Ishikawa (cell line): ENCODE results near the gene UQCC2.

Source experiments
- CEBPB ChIP-seq: IDR thresholded peaks from 2 replicates; pipeline ENCODE4 v1.6.1; 2012
- CREB1 ChIP-seq: IDR thresholded peaks from 2 replicates; pipeline ENCODE4 v1.6.1; 2012; ENCODE audit warnings: low read depth
- EGR1 ChIP-seq: IDR thresholded peaks from 2 replicates; pipeline ENCODE4 v1.6.1; 2012
- EP300 ChIP-seq: IDR thresholded peaks from 2 replicates; pipeline ENCODE4 v1.6.1; 2012; ENCODE audit warnings: borderline replicate concordance
- FOXM1 ChIP-seq: IDR thresholded peaks from 2 replicates; pipeline ENCODE4 v1.6.1; 2012; ENCODE audit warnings: low read depth, borderline replicate concordance
- MAX ChIP-seq: IDR thresholded peaks from 2 replicates; pipeline ENCODE4 v1.6.1; 2012
- NFIC ChIP-seq: IDR thresholded peaks from 2 replicates; pipeline ENCODE4 v1.6.1; 2012
- RAD21 ChIP-seq: IDR thresholded peaks from 2 replicates; pipeline ENCODE4 v1.6.1; 2012; ENCODE audit warnings: low read depth
- TAF1 ChIP-seq: IDR thresholded peaks from 2 replicates; pipeline ENCODE4 v1.6.1; 2012; ENCODE audit warnings: low read depth, mild to moderate bottlenecking
- TEAD4 ChIP-seq: IDR thresholded peaks from 2 replicates; pipeline ENCODE4 v1.6.1; 2012
- USF1 ChIP-seq: IDR thresholded peaks from 2 replicates; pipeline ENCODE4 v1.6.1; 2012
- YY1 ChIP-seq: IDR thresholded peaks from 2 replicates; pipeline ENCODE4 v1.6.1; 2012; ENCODE audit warnings: low read depth

DNA sequence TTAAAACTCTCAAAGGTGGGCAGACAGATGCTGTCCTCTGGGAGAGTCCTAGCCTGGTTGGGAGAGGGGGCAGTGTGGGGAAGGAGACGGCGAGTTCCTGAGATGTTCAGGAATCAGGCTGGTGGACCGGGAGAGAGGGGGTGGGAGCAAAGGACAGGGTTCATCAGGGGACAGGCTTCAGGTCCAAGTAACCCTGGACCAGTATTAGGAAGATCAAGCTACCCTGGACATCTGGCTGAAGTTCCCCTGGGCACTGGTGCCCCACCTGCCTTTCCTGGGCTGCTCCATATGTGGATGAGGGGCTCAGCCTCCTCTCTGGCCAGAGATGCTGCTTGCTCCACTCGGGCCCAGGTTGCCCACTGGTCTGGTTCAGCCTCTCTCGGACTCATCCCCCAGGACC lies 36.3 kb upstream of the UQCC2 start:
- TF ChIP-seq MAX = no peak
- TF ChIP-seq NFIC = no peak
- no peak for TF ChIP-seq EP300
- no peak for TF ChIP-seq USF1
- no peak for TF ChIP-seq EGR1
- TF ChIP-seq CEBPB = no peak
- TF ChIP-seq FOXM1 = no peak
- no peak for TF ChIP-seq TAF1
- no peak for TF ChIP-seq YY1
- no peak for TF ChIP-seq RAD21
- no peak for TF ChIP-seq TEAD4
- TF ChIP-seq CREB1 = no peak
